ENCODE data around the gene MTERF1. TPM values are rescaled to one million over a fixed set of nuclear protein-coding genes. Genes with fewer than 3 reads are reported as not detected.
"Not testable (repeated sequence)": the region's sequence is repeated elsewhere in the genome, so short reads cannot be mapped to it uniquely, and the experiment has no call there.

MTERF1 gene
- polyA plus RNA-seq, 1 experiment = 3.6 TPM

- ChIA-PET CTCF (interaction anchor here (1.5 to 3.3 kb wide), 3 partner anchors 12 to 63 kb away, joined by 3 to 16 read pairs (median 5); partner anchors contain the start of gene MTERF1), POLR2A (no interaction called here)
- no peak for DNase-seq (ENCODE audit: low read depth)
- H3K27me3 ChIP-seq (ENCODE audit: control insufficient read depth, insufficient read depth, low read length) = no peaks in the 10 kb centered on the region
- no peak overlapping the region for H3K4me3 ChIP-seq (ENCODE audit: low read depth, low read length)
- H3K36me3 ChIP-seq (ENCODE audit: control insufficient read depth, insufficient read depth, low read length) = no peaks in the 10 kb centered on the region
- no peak for TF ChIP-seq CTCF (IDR thresholded peaks at IDR 0.05; ENCODE audit: insufficient read depth, low read depth, low read length)
These were observed 12.4 kb upstream of the MTERF1 start for GRCh38 chr7:91892821-91893340.

GRCh38 chr7:91892099-91892705 is 11.7 kb upstream of the MTERF1 start:
- Histone ChIP-seq H3K4me3 (ENCODE audit: low read depth, low read length) (no peak overlapping the region), H3K36me3 (ENCODE audit: control insufficient read depth, insufficient read depth, low read length) (no peaks in the 10 kb centered on the region), H3K27me3 (ENCODE audit: control insufficient read depth, insufficient read depth, low read length) (no peaks in the 10 kb centered on the region)
- TF ChIP-seq CTCF (IDR thresholded peaks at IDR 0.05; ENCODE audit: insufficient read depth, low read depth, low read length) = no peak
- POLR2A ChIA-PET = no interaction called here
- DNase-seq (ENCODE audit: low read depth) = no peak
- CTCF ChIA-PET = interaction anchor here (1.7 to 3.3 kb wide), 2 partner anchors 12 to 62 kb away, joined by 5 to 16 read pairs; partner anchors contain the start of gene MTERF1

GRCh38 chr7:91888271-91889175 is 8.0 kb upstream of the MTERF1 start:
- DNase-seq (ENCODE audit: low read depth); CTCF ChIA-PET; H3K27me3 ChIP-seq (ENCODE audit: control insufficient read depth, insufficient read depth, low read length); H3K36me3 ChIP-seq (ENCODE audit: control insufficient read depth, insufficient read depth, low read length); H3K4me3 ChIP-seq (ENCODE audit: low read depth, low read length); POLR2A ChIA-PET: not testable (repeated sequence)

DNA sequence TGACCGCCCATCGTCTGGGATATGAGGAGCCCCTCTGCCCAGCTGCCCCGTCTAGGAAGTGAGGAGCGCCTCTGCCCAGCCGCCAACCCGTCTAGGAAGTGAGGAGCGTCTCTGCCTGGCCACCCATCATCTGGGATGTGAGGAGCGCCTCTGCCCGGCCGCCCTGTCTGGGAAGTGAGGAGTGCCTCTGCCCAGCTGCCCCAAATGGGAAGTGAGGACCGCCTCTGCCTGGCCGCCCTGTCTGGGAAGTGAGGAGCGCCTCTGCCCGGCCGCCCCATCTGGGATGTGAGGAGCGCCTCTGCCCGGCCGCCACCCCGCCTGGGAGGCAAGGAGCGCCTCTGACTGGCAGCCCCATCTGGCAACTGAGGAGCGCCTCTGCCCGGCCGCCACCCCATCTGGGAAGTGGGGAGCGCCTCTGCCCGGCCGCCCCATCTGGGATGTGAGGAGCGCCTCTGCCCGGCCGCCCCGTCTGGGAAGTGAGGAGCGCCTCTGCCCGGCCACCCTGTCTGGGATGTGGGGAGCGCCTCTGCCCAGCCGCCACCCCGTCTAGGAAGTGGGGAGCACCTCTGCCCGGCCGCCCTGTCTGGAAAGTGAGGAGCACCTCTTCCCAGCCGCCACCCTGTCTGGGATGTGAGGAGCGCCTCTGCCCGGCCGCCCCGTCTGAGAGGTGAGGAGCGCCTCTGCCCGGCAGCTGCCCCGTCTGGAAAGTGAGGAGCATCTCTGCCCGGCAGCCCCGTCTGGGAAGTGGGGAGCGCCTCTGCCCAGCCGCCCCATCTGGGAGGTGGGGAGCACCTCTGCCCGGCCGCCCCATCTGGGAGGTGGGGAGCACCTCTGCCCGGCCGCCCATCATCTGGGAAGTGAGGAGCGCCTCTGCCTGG is 7.1 kb upstream of the MTERF1 start:
- DNase-seq (ENCODE audit: low read depth); H3K27me3 ChIP-seq (ENCODE audit: control insufficient read depth, insufficient read depth, low read length); H3K4me3 ChIP-seq (ENCODE audit: low read depth, low read length); H3K36me3 ChIP-seq (ENCODE audit: control insufficient read depth, insufficient read depth, low read length); POLR2A ChIA-PET: not testable (repeated sequence)
- CTCF ChIA-PET = interaction anchor here (0.7 kb wide), 1 partner anchor 52 kb away, joined by 3 read pairs; no protein-coding TSS in a partner anchor

DNA sequence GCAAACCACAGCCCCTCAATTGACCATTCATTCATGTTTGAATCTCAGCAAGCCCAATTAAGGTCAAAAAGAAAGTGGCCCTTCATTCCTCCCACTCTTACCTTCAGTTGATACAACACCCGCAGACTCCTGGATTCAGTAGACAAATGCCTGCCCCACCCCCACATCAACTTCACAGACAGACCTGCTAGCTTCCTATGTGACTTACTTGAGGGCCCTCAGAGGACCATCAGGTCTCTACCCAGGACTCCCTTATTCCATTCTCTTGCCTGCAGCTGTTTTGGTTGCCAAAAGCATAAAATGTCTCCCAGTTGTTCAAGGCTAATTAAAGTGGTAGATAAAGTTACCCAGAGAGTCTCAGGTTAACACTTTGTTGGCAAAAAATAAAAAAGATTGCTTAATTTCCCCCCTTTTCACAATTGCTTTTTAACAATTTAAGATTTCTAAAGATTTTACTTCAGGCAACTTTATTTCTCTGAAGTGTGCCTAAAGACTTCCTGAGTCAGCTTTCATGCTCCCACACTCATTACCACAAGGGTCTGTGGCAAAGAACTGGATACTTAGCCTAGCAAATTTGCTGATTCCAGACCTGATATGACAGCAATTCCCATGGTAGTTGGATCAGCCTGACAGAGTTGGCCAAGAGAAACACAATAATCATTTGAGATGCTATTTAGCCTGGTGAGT is 3.3 kb upstream of the MTERF1 start:
- ChIA-PET POLR2A (no interaction called here), CTCF (no interaction called here)
- Histone ChIP-seq H3K4me3 (ENCODE audit: low read depth, low read length) (no peak overlapping the region), H3K27me3 (ENCODE audit: control insufficient read depth, insufficient read depth, low read length) (no peaks in the 10 kb centered on the region), H3K36me3 (ENCODE audit: control insufficient read depth, insufficient read depth, low read length) (no peaks in the 10 kb centered on the region)
- no peak for DNase-seq (ENCODE audit: low read depth)
- no peak for TF ChIP-seq CTCF (IDR thresholded peaks at IDR 0.05; ENCODE audit: insufficient read depth, low read depth, low read length)
